ENCODE results near the gene SSTR5. TPM values are rescaled to one million over a fixed set of nuclear protein-coding genes. Genes with fewer than 3 reads are reported as not detected.

Gene SSTR5
- total RNA-seq, 1 experiment from 2014 or later = not detected

DNA sequence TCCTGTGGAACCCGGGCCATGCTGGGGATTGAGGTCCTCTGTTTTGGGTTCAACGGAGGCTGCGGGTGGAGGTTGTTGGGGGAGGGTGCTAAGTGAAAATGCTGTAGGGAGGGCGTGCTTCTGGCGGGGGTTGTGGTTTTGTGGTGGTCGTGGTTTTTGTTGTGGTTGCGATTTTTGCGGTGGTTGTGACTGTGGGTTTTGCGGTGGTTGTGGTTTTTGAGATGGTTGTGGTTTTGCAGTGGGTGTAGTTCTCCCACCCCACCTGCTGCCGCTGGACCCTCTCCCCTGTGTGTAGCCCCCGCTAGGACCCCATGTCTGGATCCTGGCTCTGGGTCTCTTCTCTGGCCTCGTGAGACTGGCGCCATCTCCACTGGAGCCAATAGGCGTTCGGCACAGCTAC is 4.9 kb upstream of the SSTR5 start:
- Mint-ChIP-seq H3K36me3 (ENCODE audit: insufficient read depth, unreplicated experiment) (no peaks in the 10 kb centered on the region), H3K4me3 (ENCODE audit: low read depth, unreplicated experiment) (no peak overlapping the region), H3K9me3 (ENCODE audit: low read depth, unreplicated experiment) (no peaks in the 10 kb centered on the region), H3K27me3 (ENCODE audit: unreplicated experiment) (peaks cover 99% of the 10 kb centered on the region), H3K27ac (ENCODE audit: unreplicated experiment) (no peak overlapping the region), H3K4me1 (ENCODE audit: low read depth, unreplicated experiment) (no peaks in the 10 kb centered on the region)
- no TSS peak for BruUV-seq (replicated peaks)
- DNase-seq = no peak
- TF ChIP-seq, protein P1, sequence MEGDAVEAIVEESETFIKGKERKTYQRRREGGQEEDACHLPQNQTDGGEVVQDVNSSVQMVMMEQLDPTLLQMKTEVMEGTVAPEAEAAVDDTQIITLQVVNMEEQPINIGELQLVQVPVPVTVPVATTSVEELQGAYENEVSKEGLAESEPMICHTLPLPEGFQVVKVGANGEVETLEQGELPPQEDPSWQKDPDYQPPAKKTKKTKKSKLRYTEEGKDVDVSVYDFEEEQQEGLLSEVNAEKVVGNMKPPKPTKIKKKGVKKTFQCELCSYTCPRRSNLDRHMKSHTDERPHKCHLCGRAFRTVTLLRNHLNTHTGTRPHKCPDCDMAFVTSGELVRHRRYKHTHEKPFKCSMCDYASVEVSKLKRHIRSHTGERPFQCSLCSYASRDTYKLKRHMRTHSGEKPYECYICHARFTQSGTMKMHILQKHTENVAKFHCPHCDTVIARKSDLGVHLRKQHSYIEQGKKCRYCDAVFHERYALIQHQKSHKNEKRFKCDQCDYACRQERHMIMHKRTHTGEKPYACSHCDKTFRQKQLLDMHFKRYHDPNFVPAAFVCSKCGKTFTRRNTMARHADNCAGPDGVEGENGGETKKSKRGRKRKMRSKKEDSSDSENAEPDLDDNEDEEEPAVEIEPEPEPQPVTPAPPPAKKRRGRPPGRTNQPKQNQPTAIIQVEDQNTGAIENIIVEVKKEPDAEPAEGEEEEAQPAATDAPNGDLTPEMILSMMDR (IDR thresholded peaks at IDR 0.05; ENCODE audit: unreplicated experiment) = no peak
- intact Hi-C loops (cut with micrococcal nuclease; ENCODE audit: unreplicated experiment) = no loop called here
- CTCF ChIA-PET = interaction anchor here (0.6 kb wide), 1 partner anchor 227 kb away, joined by 4 read pairs; no protein-coding TSS in a partner anchor

GRCh38 chr16:1068451-1068850 is 4.1 kb upstream of the SSTR5 start:
- no TSS peak for BruUV-seq (replicated peaks)
- no peaks in the 10 kb centered on the region for H3K9me3 Mint-ChIP-seq (ENCODE audit: low read depth, unreplicated experiment)
- peaks cover 96% of the 10 kb centered on the region for H3K27me3 Mint-ChIP-seq (ENCODE audit: unreplicated experiment)
- no peak overlapping the region for H3K4me3 Mint-ChIP-seq (ENCODE audit: low read depth, unreplicated experiment)
- CTCF ChIA-PET = no interaction called here
- H3K4me1 Mint-ChIP-seq (ENCODE audit: low read depth, unreplicated experiment) = no peaks in the 10 kb centered on the region
- H3K36me3 Mint-ChIP-seq (ENCODE audit: insufficient read depth, unreplicated experiment) = no peaks in the 10 kb centered on the region
- intact Hi-C loops (cut with micrococcal nuclease; ENCODE audit: unreplicated experiment) = no loop called here
- DNase-seq = no peak
- TF ChIP-seq, protein P1 (IDR thresholded peaks at IDR 0.05; ENCODE audit: unreplicated experiment) = no peak
- no peak overlapping the region for H3K27ac Mint-ChIP-seq (ENCODE audit: unreplicated experiment)

GRCh38 chr16:1069154-1069553 is 3.4 kb upstream of the SSTR5 start:
- Mint-ChIP-seq H3K27me3 (ENCODE audit: unreplicated experiment) (peaks cover 96% of the 10 kb centered on the region), H3K27ac (ENCODE audit: unreplicated experiment) (no peak overlapping the region), H3K36me3 (ENCODE audit: insufficient read depth, unreplicated experiment) (no peaks in the 10 kb centered on the region), H3K4me3 (ENCODE audit: low read depth, unreplicated experiment) (no peak overlapping the region), H3K4me1 (ENCODE audit: low read depth, unreplicated experiment) (no peaks in the 10 kb centered on the region), H3K9me3 (ENCODE audit: low read depth, unreplicated experiment) (no peaks in the 10 kb centered on the region)
- TF ChIP-seq, protein P1 (IDR thresholded peaks at IDR 0.05; ENCODE audit: unreplicated experiment) = no peak
- DNase-seq = no peak
- BruUV-seq (replicated peaks) = no TSS peak
- intact Hi-C loops (cut with micrococcal nuclease; ENCODE audit: unreplicated experiment) = no loop called here
- CTCF ChIA-PET = no interaction called here

- Mint-ChIP-seq H3K4me3 (ENCODE audit: low read depth, unreplicated experiment) (no peak overlapping the region), H3K27me3 (ENCODE audit: unreplicated experiment) (peaks cover 96% of the 10 kb centered on the region), H3K27ac (ENCODE audit: unreplicated experiment) (no peak overlapping the region), H3K4me1 (ENCODE audit: low read depth, unreplicated experiment) (no peaks in the 10 kb centered on the region), H3K36me3 (ENCODE audit: insufficient read depth, unreplicated experiment) (no peaks in the 10 kb centered on the region), H3K9me3 (ENCODE audit: low read depth, unreplicated experiment) (no peaks in the 10 kb centered on the region)
- DNase-seq = no peak
- no TSS peak for BruUV-seq (replicated peaks)
- TF ChIP-seq, protein P1 (IDR thresholded peaks at IDR 0.05; ENCODE audit: unreplicated experiment) = no peak
- CTCF ChIA-PET = no interaction called here
- intact Hi-C loops (cut with micrococcal nuclease; ENCODE audit: unreplicated experiment) = no loop called here
These were observed 2.3 kb upstream of the SSTR5 start for GRCh38 chr16:1070084-1070863.
